Natural killer cell treated with Interleukin-12 subunit alpha and Interleukin-12 subunit beta and Interleukin-15 and Interleukin-18, amount 100 ng/mL, for 72 hours (primary cell): ENCODE measurements around the gene TRMT5. TPM values are rescaled to one million over a fixed set of nuclear protein-coding genes. Genes with fewer than 3 reads are reported as not detected.

Experiments used
- ATAC-seq, 2 donors: fragments of 150-1000 bp; cut with Tn5 transposase in 1 of 2; sonication (Bioruptor Pico), chemical (Tn5 transposase) in 1 of 2; 2 replicates each; pipeline ENCODE4 v1.10.0; 2021
- DNase-seq: peaks from one replicate; pipeline ENCODE4 v3.0.0; 2022; ENCODE audit warnings: low spot score
- H3K27ac Mint-ChIP-seq, 2 donors: 1 replicate in 1 of 2; 2 replicates in 1 of 2; pipeline ENCODE4 v1.8.0; 2022; ENCODE audit warnings: mixed read lengths in 2 of 2, mild to moderate bottlenecking in 1 of 2, moderate library complexity in 1 of 2
- H3K27me3 Mint-ChIP-seq, 2 donors: 1 replicate in 1 of 2; 2 replicates in 1 of 2; pipeline ENCODE4 v1.8.0; 2022; ENCODE audit warnings: mixed read lengths in 2 of 2
- H3K36me3 Mint-ChIP-seq: one replicate; pipeline ENCODE4 v1.8.0; 2022; ENCODE audit warnings: mixed read lengths
- H3K4me1 Mint-ChIP-seq, 2 donors: 1 replicate in 1 of 2; 2 replicates in 1 of 2; pipeline ENCODE4 v1.8.0; 2022; ENCODE audit warnings: low read depth in 2 of 2, mixed read lengths in 2 of 2, mild to moderate bottlenecking in 1 of 2
- H3K4me3 Mint-ChIP-seq: one replicate; pipeline ENCODE4 v1.8.0; 2022; ENCODE audit warnings: mixed read lengths
- H3K9me3 Mint-ChIP-seq: 2 replicates; pipeline ENCODE4 v1.8.0; 2022; ENCODE audit warnings: mixed read lengths
- total RNA-seq, 2 donors: library from RNA; stranded (reverse); gene quantifications; one replicate each; pipeline ENCODE4 v1.2.3, GENCODE V29; 2022

TRMT5 gene
- total RNA-seq = 10 to 100 TPM in 1 of 2 donors, 1 to 10 TPM in 1; 6.1 to 15.0 TPM

- no peaks in the 10 kb centered on the region for H3K36me3 Mint-ChIP-seq
- H3K27ac Mint-ChIP-seq = no peak within 1 kb of the TSS
- H3K9me3 Mint-ChIP-seq = no peaks in the 10 kb centered on the region
- H3K4me1 Mint-ChIP-seq = peaks cover 4 to 9% of the 10 kb centered on the region in 2 donors
- ATAC-seq (peak; percentile 96 to 97), DNase-seq (peak; percentile 92)
- H3K4me3 Mint-ChIP-seq = no peak within 1 kb of the TSS
- no peaks in the 10 kb centered on the region for H3K27me3 Mint-ChIP-seq
These were observed at the start of gene TRMT5, which contains the start of gene SLC38A6 for GRCh38 chr14:60980811-60981632. Gene TRMT5, minus strand, starts transcription at chr14:60981079. Its CDS starts 106 bp downstream, at chr14:60980973. Gene SLC38A6, plus strand, starts transcription at chr14:60981245. Its CDS starts 33 bp downstream, at chr14:60981278.

- no peak overlapping the region for H3K27ac Mint-ChIP-seq
- no peaks in the 10 kb centered on the region for H3K9me3 Mint-ChIP-seq
- DNase-seq = no peak
- ATAC-seq = no peak
- no peaks in the 10 kb centered on the region for H3K36me3 Mint-ChIP-seq
- H3K4me1 Mint-ChIP-seq = no peaks in the 10 kb centered on the region
- no peaks in the 10 kb centered on the region for H3K27me3 Mint-ChIP-seq
- no peak overlapping the region for H3K4me3 Mint-ChIP-seq
These were observed 45.6 kb upstream of the TRMT5 start for GRCh38 chr14:61026526-61026925.

- Mint-ChIP-seq H3K4me3 (no peak overlapping the region), H3K27me3 (no peaks in the 10 kb centered on the region), H3K9me3 (no peaks in the 10 kb centered on the region), H3K36me3 (no peaks in the 10 kb centered on the region), H3K4me1 (no peaks in the 10 kb centered on the region), H3K27ac (no peak overlapping the region)
- ATAC-seq (no peak), DNase-seq (peak; percentile 71)
These were observed 44.7 kb upstream of the TRMT5 start for GRCh38 chr14:61025251-61026223.

GRCh38 chr14:61019537-61019936 lies 38.7 kb upstream of the TRMT5 start:
- DNase-seq = no peak
- H3K27ac Mint-ChIP-seq = no peak overlapping the region
- H3K4me1 Mint-ChIP-seq = no peaks in the 10 kb centered on the region
- H3K36me3 Mint-ChIP-seq = no peaks in the 10 kb centered on the region
- no peak overlapping the region for H3K4me3 Mint-ChIP-seq
- no peaks in the 10 kb centered on the region for H3K27me3 Mint-ChIP-seq
- no peaks in the 10 kb centered on the region for H3K9me3 Mint-ChIP-seq
- no peak for ATAC-seq

GRCh38 chr14:61003571-61003970 lies 22.7 kb upstream of the TRMT5 start:
- Mint-ChIP-seq H3K36me3 (no peaks in the 10 kb centered on the region), H3K4me3 (no peak overlapping the region), H3K27ac (no peak overlapping the region), H3K4me1 (no peaks in the 10 kb centered on the region), H3K9me3 (no peaks in the 10 kb centered on the region), H3K27me3 (no peaks in the 10 kb centered on the region)
- ATAC-seq (no peak), DNase-seq (no peak)

- H3K27me3 Mint-ChIP-seq = no peaks in the 10 kb centered on the region
- no peaks in the 10 kb centered on the region for H3K36me3 Mint-ChIP-seq
- DNase-seq (no peak), ATAC-seq (no peak)
- H3K4me1 Mint-ChIP-seq = peaks cover 0 to 2% of the 10 kb centered on the region in 2 donors
- H3K9me3 Mint-ChIP-seq = no peaks in the 10 kb centered on the region
- H3K27ac Mint-ChIP-seq = no peak overlapping the region
- H3K4me3 Mint-ChIP-seq = no peak overlapping the region
These were observed 18.7 kb upstream of the TRMT5 start for GRCh38 chr14:60999536-60999935.

GRCh38 chr14:60998617-60999016 lies 17.7 kb upstream of the TRMT5 start:
- no peaks in the 10 kb centered on the region for H3K27me3 Mint-ChIP-seq
- no peak for ATAC-seq
- H3K36me3 Mint-ChIP-seq = no peaks in the 10 kb centered on the region
- no peak overlapping the region for H3K27ac Mint-ChIP-seq
- DNase-seq = no peak
- peaks cover 0 to 2% of the 10 kb centered on the region in 2 donors for H3K4me1 Mint-ChIP-seq
- H3K9me3 Mint-ChIP-seq = no peaks in the 10 kb centered on the region
- H3K4me3 Mint-ChIP-seq = no peak overlapping the region

- Mint-ChIP-seq H3K36me3 (no peaks in the 10 kb centered on the region), H3K9me3 (no peaks in the 10 kb centered on the region), H3K27me3 (no peaks in the 10 kb centered on the region), H3K27ac (no peak overlapping the region), H3K4me3 (no peak overlapping the region), H3K4me1 (no peaks in the 10 kb centered on the region)
- no peak for ATAC-seq
- DNase-seq = no peak
These were observed 8.7 kb upstream of the TRMT5 start for GRCh38 chr14:60989599-60989998.

GRCh38 chr14:60986500-60986899 lies 5.6 kb upstream of the TRMT5 start:
- no peak overlapping the region for H3K4me3 Mint-ChIP-seq
- no peak overlapping the region for H3K27ac Mint-ChIP-seq
- DNase-seq = no peak
- ATAC-seq = no peak
- H3K4me1 Mint-ChIP-seq = peaks cover 0 to 3% of the 10 kb centered on the region in 2 donors
- H3K27me3 Mint-ChIP-seq = no peaks in the 10 kb centered on the region
- H3K9me3 Mint-ChIP-seq = no peaks in the 10 kb centered on the region
- no peaks in the 10 kb centered on the region for H3K36me3 Mint-ChIP-seq

- Mint-ChIP-seq H3K36me3 (no peaks in the 10 kb centered on the region), H3K4me1 (peaks cover 4 to 6% of the 10 kb centered on the region in 2 donors)
These were observed 3.3 kb upstream of the TRMT5 start for GRCh38 chr14:60984196-60984595.

GRCh38 chr14:60981633-60982455 lies 965 bp upstream of the TRMT5 start:
- ATAC-seq (no peak), DNase-seq (no peak)
- peaks cover 4 to 9% of the 10 kb centered on the region in 2 donors for H3K4me1 Mint-ChIP-seq
- no peak overlapping the region for H3K4me3 Mint-ChIP-seq
- H3K36me3 Mint-ChIP-seq = no peaks in the 10 kb centered on the region
- no peaks in the 10 kb centered on the region for H3K27me3 Mint-ChIP-seq
- no peak overlapping the region for H3K27ac Mint-ChIP-seq
- no peaks in the 10 kb centered on the region for H3K9me3 Mint-ChIP-seq

More at GRCh38 chr14:60984196-60984595, 3.3 kb upstream of the TRMT5 start:
- no peak overlapping the region for H3K27ac Mint-ChIP-seq
- ATAC-seq (no peak), DNase-seq (no peak)
- no peak overlapping the region for H3K4me3 Mint-ChIP-seq
- no peaks in the 10 kb centered on the region for H3K27me3 Mint-ChIP-seq
- no peaks in the 10 kb centered on the region for H3K9me3 Mint-ChIP-seq

GRCh38 chr14:60977847-60978246 lies 3.0 kb downstream of the TRMT5 start:
- Mint-ChIP-seq H3K36me3 (no peaks in the 10 kb centered on the region), H3K4me1 (peaks cover 4 to 8% of the 10 kb centered on the region in 2 donors)
- no peak for ATAC-seq

GRCh38 chr14:60975551-60975950 lies 5.3 kb downstream of the TRMT5 start:
- Mint-ChIP-seq H3K36me3 (no peaks in the 10 kb centered on the region), H3K27me3 (no peaks in the 10 kb centered on the region), H3K4me1 (peaks cover 4 to 7% of the 10 kb centered on the region in 2 donors), H3K4me3 (no peak overlapping the region), H3K9me3 (no peaks in the 10 kb centered on the region), H3K27ac (no peak overlapping the region)
- DNase-seq (no peak), ATAC-seq (no peak)

More at GRCh38 chr14:60977847-60978246, 3.0 kb downstream of the TRMT5 start:
- Mint-ChIP-seq H3K27ac (no peak overlapping the region), H3K9me3 (no peaks in the 10 kb centered on the region), H3K27me3 (no peaks in the 10 kb centered on the region), H3K4me3 (no peak overlapping the region)
- DNase-seq = no peak
